Embryonic facial prominence (tissue), 1 donor: ENCODE data around the gene MYCBPAP.
A peak's percentile ranks its signal among the peaks of the same experiment; 100 is the strongest.

Experiments used
- DNase-seq: peaks from one replicate; pipeline ENCODE4 v3.0.0-alpha.2; 2016; ENCODE audit errors: extremely low spot score

Gene MYCBPAP

DNA sequence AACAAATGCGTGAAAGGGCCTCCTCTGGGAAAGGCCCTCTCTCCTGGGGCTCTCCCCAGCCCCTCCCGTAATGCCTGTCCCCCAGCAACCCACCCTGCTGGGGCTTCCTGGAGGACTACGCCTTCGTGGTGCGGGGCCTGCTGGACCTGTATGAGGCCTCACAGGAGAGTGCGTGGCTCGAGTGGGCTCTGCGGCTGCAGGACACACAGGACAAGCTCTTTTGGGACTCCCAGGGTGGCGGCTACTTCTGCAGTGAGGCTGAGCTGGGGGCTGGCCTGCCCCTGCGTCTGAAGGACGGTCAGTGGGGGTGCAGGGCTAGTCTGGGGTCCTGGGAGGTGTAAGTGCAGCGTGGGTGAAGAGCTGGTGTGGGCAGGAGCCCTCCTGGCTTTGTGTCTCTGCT lies 43.6 kb downstream of the MYCBPAP start:
- no peak for DNase-seq

- DNase-seq: no peak
These were observed 46.0 kb downstream of the MYCBPAP start for GRCh38 chr17:50554201-50554600.

- no peak for DNase-seq
These were observed 48.6 kb downstream of the MYCBPAP start for GRCh38 chr17:50556803-50557202.

DNA sequence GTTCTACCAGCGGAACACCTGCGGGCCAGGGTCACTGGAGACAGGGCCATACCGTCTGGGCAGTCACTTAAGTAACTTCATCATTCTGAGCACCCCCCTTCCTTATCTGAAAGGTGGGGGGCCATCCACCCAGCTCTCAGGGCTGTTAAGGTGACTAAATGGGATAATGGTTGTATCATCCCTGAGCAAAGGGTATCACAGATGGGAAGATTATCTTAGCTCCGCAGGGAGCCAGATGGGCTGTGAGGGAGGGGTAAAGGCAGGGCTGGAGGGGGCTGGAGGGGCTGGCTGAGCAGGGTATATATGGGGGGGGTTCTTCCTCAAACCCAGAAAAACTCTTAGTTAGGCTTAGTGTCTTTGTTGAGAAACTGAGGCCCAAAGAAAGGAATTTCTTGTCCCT lies 49.4 kb downstream of the MYCBPAP start:
- no peak for DNase-seq

GRCh38 chr17:50558091-50558490 lies 49.9 kb downstream of the MYCBPAP start:
- no peak for DNase-seq

DNA sequence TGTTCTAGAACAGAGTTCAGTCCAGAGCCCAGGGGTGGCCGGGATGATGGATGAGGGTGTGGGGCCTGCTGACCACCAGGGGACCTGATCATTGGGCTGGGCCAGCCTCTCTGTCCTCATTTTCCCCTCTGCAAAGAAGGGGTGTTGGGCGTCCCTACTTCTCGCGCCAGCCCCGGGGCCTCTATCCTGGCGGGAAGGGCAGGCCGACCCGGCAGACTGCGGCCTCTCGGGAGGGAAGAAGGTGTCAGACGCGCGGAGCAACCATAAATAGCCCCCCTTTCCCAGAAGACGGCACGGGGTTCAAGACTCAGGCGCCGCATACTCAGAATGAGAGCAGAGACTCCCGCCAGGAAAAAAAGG lies 50.3 kb downstream of the MYCBPAP start:
- no peak for DNase-seq

GRCh38 chr17:50558941-50559614 lies 50.8 kb downstream of the MYCBPAP start:
- DNase-seq: no peak

DNA sequence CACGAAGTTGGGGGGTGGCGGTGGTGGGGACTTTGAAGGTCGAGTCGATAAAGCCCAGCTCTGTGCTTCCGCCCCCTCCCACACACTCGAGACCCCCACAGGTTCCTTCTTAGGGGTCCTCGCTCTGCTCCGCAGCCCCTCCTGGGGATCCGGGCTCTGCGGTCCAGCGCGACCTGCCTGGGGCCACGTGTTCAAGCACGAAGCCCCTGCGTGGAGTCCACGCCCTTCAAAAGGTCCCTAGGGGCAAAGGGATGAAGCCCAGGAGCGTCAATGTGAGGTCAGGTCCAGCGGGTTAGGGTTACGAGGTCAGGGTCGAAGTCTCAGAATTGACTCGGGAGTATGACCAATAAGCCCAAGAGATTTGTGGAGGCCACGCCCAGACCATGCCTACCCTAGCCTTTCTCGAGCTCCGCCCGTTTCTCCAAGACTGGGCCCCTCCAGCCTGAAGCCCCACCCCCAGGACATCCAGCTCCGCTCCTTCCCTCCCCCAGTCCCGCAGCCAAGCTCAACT lies 51.5 kb downstream of the MYCBPAP start:
- peak; percentile 70 for DNase-seq

DNA sequence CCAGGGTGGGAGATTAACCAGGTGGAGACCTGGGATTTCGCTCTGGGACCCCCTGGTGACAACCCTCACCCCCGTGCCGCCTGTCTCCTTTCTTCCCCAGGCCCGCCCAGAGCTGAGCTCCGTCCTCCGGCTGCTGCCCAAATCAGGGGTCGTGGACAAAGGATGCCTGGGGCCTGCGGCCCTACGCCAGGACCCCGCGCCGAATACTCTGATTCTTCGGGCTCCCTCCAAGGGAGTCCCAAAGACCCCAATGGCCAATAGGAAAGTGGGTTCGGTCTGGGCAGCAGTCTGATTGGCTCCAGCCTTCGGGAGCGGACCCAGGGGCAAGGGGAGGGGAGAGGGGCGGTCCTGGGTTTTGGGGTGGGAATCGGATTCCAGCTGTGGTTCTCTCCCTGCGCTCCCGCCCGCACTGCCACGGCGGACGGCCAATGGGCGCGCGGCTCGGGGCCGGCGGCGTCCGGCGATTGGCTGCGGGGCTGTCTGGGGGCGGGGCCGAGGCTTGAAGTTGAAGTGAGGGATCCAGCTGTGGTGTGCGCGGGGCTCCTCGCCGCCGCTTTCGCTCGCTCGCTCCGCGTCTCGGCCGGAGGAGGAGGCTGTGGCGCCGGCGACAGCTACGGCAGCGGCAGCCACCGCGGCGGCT lies 52.1 kb downstream of the MYCBPAP start, which contains the start of gene CACNA1G:
CACNA1G (plus strand) TSS at position 531 of the 640 bp plus-strand sequence. CDS start 745 bp downstream, outside the sequence.
- DNase-seq: peak; percentile 89

GRCh38 chr17:50560931-50561745 lies 52.9 kb downstream of the MYCBPAP start:
- no peak for DNase-seq

- DNase-seq: peak; percentile 49
These were observed 53.5 kb downstream of the MYCBPAP start for GRCh38 chr17:50561746-50562141.

GRCh38 chr17:50562242-50563091 lies 54.2 kb downstream of the MYCBPAP start:
- peak; percentile 36 for DNase-seq

GRCh38 chr17:50563092-50563511 lies 54.9 kb downstream of the MYCBPAP start:
- no peak for DNase-seq

DNA sequence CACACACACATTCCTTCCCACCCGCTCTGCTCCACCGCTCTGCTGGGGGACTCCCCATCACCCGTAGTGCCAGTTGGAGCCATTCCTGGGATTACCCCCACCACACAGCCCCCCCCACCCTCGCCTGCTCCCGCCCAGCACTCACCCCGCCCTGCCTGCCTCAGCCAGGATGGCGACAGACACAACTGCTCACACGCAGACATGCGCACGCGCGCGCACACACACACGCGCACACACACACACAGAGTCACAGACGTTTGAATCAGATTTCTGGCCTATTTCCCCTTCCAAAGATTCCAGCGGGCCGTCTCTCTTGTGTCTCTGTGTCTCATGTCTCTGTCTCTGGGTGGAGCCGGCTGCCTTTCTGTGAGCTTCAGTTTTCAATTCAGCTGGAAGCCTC lies 56.7 kb downstream of the MYCBPAP start:
- DNase-seq: peak; percentile 79

- DNase-seq: peak; percentile 48
These were observed 57.4 kb downstream of the MYCBPAP start for GRCh38 chr17:50565402-50566350.

- no peak for DNase-seq
These were observed 58.6 kb downstream of the MYCBPAP start for GRCh38 chr17:50566886-50567285.

DNA sequence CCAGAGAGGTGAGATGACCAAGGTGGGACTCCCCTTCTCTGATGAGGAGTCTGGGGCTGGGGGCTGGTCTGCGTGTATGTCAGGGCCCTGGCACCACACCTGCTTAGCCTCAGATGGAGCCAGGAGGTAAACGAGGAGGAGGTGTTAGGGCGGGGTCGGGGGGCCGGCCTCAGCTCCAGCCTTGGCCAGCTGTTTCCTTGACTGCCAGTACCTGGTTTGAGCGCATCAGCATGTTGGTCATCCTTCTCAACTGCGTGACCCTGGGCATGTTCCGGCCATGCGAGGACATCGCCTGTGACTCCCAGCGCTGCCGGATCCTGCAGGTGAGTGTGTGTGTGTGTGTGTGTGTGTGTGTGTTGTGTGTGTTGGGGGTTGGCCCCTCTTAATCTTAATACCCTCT lies 60.4 kb downstream of the MYCBPAP start:
- DNase-seq: no peak

DNA sequence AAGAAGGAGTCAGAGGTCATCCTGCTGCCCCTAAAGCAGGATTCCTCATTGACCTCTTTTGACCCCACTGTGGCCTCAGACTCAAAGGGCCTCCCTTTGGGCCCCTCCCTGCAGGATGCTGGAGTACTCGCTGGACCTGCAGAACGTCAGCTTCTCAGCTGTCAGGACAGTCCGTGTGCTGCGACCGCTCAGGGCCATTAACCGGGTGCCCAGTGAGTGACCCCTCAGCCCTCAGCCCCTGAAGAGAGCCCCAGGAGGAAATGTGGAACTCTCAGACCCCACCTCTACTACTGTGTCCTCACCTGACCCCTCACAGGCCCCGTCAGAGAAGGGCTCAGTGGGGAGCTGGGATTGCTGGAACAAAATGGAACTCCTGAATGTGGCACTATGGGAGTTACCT lies 61.4 kb downstream of the MYCBPAP start:
- DNase-seq: no peak

DNA sequence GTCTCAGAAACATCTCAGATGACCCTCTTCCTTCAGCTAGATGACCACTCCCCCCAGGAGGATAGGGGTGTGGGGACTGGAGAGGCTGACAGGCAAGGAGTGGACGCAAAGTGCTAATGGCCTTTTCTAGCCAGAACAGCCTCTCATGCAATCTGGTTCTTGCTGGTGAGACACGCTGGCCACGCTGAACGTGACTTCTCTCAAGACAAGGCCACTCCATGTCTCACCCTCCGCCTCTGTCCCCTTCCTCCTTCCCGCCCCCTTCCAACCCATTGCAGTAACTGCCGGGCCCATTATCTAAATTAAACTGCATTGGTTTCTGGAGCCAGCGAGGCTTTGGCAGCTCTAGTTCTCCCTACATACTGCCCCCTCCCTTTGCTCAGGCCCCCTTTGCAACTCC lies 61.8 kb downstream of the MYCBPAP start:
- DNase-seq: no peak

DNA sequence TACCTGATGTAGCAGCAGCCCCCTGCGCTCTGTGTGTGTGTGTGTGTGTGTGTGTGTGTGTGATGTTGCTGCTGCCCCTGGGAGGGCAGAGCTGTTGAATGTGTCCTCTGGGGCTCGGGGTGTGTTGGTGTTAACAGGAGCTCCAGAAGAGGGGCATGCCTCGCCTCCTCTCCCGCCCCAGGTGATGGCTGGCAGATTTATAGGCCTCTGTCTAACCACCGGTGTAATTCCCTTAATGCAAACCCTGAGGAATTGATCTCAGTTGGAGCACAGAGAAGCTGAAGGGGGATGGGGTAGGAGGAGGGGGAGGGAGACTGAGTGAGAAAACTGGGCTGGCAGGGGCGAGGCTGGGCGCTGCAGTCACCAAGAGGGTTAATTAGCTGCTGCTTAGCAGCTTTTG lies 62.3 kb downstream of the MYCBPAP start:
- no peak for DNase-seq
